HCT116 (cell line): ENCODE measurements around the gene UBN1. TPM values are rescaled to one million over a fixed set of nuclear protein-coding genes. Genes with fewer than 3 reads are reported as not detected.

Experiments
- ATAC-seq: fragments of 200-7000 bp; cut with Tn5 transposase; 2 replicates; pipeline ENCODE4 v1.9.1; 2020; ENCODE audit warnings: mild to moderate bottlenecking, moderate library complexity
- BruUV-seq: library from RNA; stranded (reverse); fragments of 400-500 nt; replicated peaks from 2 replicates; lab custom pipeline; 2021; lab: Mats Ljungman, UMichigan
- CTCF ChIA-PET: fragments of 300-600 bp; sonication (Branson Sonifier 250); formaldehyde crosslinking; loops from one replicate; lab custom pipeline; 2021; ENCODE audit warnings: antibody characterized with exemption; lab: Charles Lee
- POLR2A ChIA-PET: fragments of 300-600, 350-600 bp; sonication (Branson Sonifier 250); formaldehyde crosslinking; loops from one replicate; lab custom pipeline; 2021; ENCODE audit warnings: antibody characterized with exemption; lab: Charles Lee
- RAD21 ChIA-PET, 2 experiments: fragments of 300-600 bp; sonication (Branson Sonifier 250); formaldehyde crosslinking; loops; one replicate each; lab custom pipeline; 2023; ENCODE audit warnings: low total read pairs in 2 of 2; ENCODE audit not compliant: uncharacterized antibody in 2 of 2, unreplicated experiment in 2 of 2, low non-redundant PET in 1 of 2; lab: Charles Lee
- DNase-seq: peaks from one replicate; pipeline ENCODE4 v3.0.0-alpha.2; 2010; ENCODE audit warnings: low read depth, low spot score
- H2AFZ ChIP-seq: fragments of 200-600 bp; shearing (Covaris generic), sonication (generic); 2 replicates; pipeline ENCODE4 v1.6.1; 2017; ENCODE audit warnings: low read depth, mixed run types, mixed read lengths, antibody characterized with exemption, low read length; ENCODE audit not compliant: poor library complexity, severe bottlenecking
- H3K27ac ChIP-seq: 2 replicates; pipeline ENCODE4 v1.5.1; 2012; ENCODE audit warnings: low read depth, low read length
- H3K27me3 ChIP-seq: fragments of 200-600 bp; sonication (generic); 2 replicates; pipeline ENCODE4 v1.6.1; 2016; ENCODE audit warnings: mixed run types, low read length, mixed read lengths; ENCODE audit not compliant: insufficient read depth
- H3K36me3 ChIP-seq, 2 experiments: fragments of 200-500 bp in 1 of 2; fragments of 200-600 bp in 1 of 2; sonication (Bioruptor generic) in 1 of 2; sonication (generic) in 1 of 2; 2 replicates each; pipeline versions ENCODE4 v1.5.1 to v1.6.1; 2014 to 2016; ENCODE audit warnings: low read length in 2 of 2, inconsistent platforms in 1 of 2, mixed read lengths in 1 of 2, mixed run types in 1 of 2; ENCODE audit not compliant: insufficient read depth in 2 of 2, control insufficient read depth in 1 of 2
- H3K4me1 ChIP-seq, 2 experiments: fragments of 200-600 bp in 1 of 2; sonication (generic) in 1 of 2; 2 replicates each; pipeline versions ENCODE4 v1.5.1 to v1.6.1; 2012 to 2017; ENCODE audit warnings: low read length in 2 of 2, inconsistent platforms in 1 of 2, mild to moderate bottlenecking in 1 of 2, mixed read lengths in 1 of 2, mixed run types in 1 of 2, moderate library complexity in 1 of 2; ENCODE audit not compliant: insufficient read depth in 2 of 2, control insufficient read depth in 1 of 2
- H3K4me2 ChIP-seq: fragments of 200-600 bp; sonication (generic); 2 replicates; pipeline ENCODE4 v1.6.1; 2017; ENCODE audit warnings: mixed run types, low read length, mixed read lengths
- H3K4me3 ChIP-seq, 2 experiments: fragments of 200-600 bp in 1 of 2; sonication (generic) in 1 of 2; replicated peaks in 1 of 2; 2 replicates each; pipeline ENCODE4 v1.5.1; 2011 to 2016; ENCODE audit warnings: low read length in 2 of 2, control low read depth in 1 of 2, low read depth in 1 of 2, mild to moderate bottlenecking in 1 of 2, mixed read lengths in 1 of 2, mixed run types in 1 of 2
- H3K79me2 ChIP-seq: fragments of 200-600 bp; sonication (generic); 2 replicates; pipeline ENCODE4 v1.6.1; 2017; ENCODE audit warnings: mild to moderate bottlenecking, mixed run types, low read length, moderate library complexity, mixed read lengths; ENCODE audit not compliant: insufficient read depth
- H3K9ac ChIP-seq: fragments of 200-600 bp; sonication (generic); 2 replicates; pipeline ENCODE4 v1.6.1; 2016; ENCODE audit warnings: low read length, mixed read lengths
- H3K9me2 ChIP-seq: fragments of 200-600 bp; sonication (generic), shearing (Covaris generic); 2 replicates; pipeline ENCODE4 v1.6.1; 2017; ENCODE audit warnings: mixed run types, mild to moderate bottlenecking, moderate library complexity; ENCODE audit not compliant: insufficient read depth
- H3K9me3 ChIP-seq, 2 experiments: fragments of 200-500 bp in 1 of 2; fragments of 200-600 bp in 1 of 2; sonication (Bioruptor generic) in 1 of 2; sonication (generic) in 1 of 2; 2 replicates each; pipeline ENCODE4 v1.6.1; 2014 to 2017; ENCODE audit warnings: low read length in 2 of 2, mixed read lengths in 2 of 2, inconsistent platforms in 1 of 2, low read depth in 1 of 2, mild to moderate bottlenecking in 1 of 2, mixed run types in 1 of 2, moderate library complexity in 1 of 2; ENCODE audit not compliant: control insufficient read depth in 1 of 2, insufficient read depth in 1 of 2
- H4K20me1 ChIP-seq: fragments of 200-600 bp; sonication (generic), shearing (Covaris generic); 2 replicates; pipeline ENCODE4 v1.6.1; 2017; ENCODE audit warnings: mixed run types, mild to moderate bottlenecking, moderate library complexity; ENCODE audit not compliant: insufficient read depth
- ELF1 ChIP-seq: IDR thresholded peaks from 2 replicates; pipeline ENCODE4 v1.6.1; 2012; ENCODE audit warnings: low read depth, borderline replicate concordance
- FOSL1 ChIP-seq: IDR thresholded peaks from 2 replicates; pipeline ENCODE4 v1.6.1; 2012; ENCODE audit warnings: low read depth
- RAD21 ChIP-seq: IDR thresholded peaks from 2 replicates; pipeline ENCODE4 v1.6.1; 2012; ENCODE audit warnings: low read depth, mild to moderate bottlenecking
- REST ChIP-seq: IDR thresholded peaks from 2 replicates; pipeline ENCODE4 v1.6.1; 2012; ENCODE audit warnings: low read depth
- SIN3A ChIP-seq: IDR thresholded peaks from 2 replicates; pipeline ENCODE4 v1.6.1; 2012; ENCODE audit warnings: low read depth
- SP1 ChIP-seq: IDR thresholded peaks from 2 replicates; pipeline ENCODE4 v1.6.1; 2012; ENCODE audit warnings: low read depth
- YY1 ChIP-seq: IDR thresholded peaks from 2 replicates; pipeline ENCODE4 v1.6.1; 2011; ENCODE audit warnings: low read length, low read depth, moderate library complexity, mild to moderate bottlenecking; ENCODE audit not compliant: insufficient replicate concordance; ENCODE audit errors: extremely low read depth
- ZFX ChIP-seq: fragments of 450-650 bp; IDR thresholded peaks from 2 replicates; pipeline ENCODE4 v1.6.1; 2017
- intact Hi-C: fragments of 100-400 bp; cut with micrococcal nuclease; formaldehyde crosslinking; loops from 2 replicates; pipeline ENCODE4 v1.10.0; 2022
- total RNA-seq: library from RNA; stranded (reverse); gene quantifications from one replicate; pipeline ENCODE4 v1.2.1, GENCODE V29; 2021; ENCODE audit not compliant: unreplicated experiment

The UBN1 gene
- total RNA-seq, 1 experiment from 2014 or later = 31.9 TPM

- H4K20me1 ChIP-seq = no peaks in the 10 kb centered on the region
- H3K4me3 ChIP-seq = no peak overlapping the region
- DNase-seq = no peak
- ATAC-seq = no peak
- peaks cover 53 to 57% of the 10 kb centered on the region in 2 experiments for H3K36me3 ChIP-seq
- TF ChIP-seq RAD21 = no peak
- no peak for TF ChIP-seq REST
- no peak for TF ChIP-seq SIN3A
- TF ChIP-seq ELF1 = no peak
- TF ChIP-seq YY1 = no peak
- no peak for TF ChIP-seq SP1
- no peak for TF ChIP-seq FOSL1
- TF ChIP-seq ZFX = no peak
- no TSS peak for BruUV-seq
- H3K9me3 ChIP-seq = no peaks in the 10 kb centered on the region
- H3K27me3 ChIP-seq = no peaks in the 10 kb centered on the region
- no peak overlapping the region for H3K9ac ChIP-seq
- H3K9me2 ChIP-seq = no peaks in the 10 kb centered on the region
- H3K4me1 ChIP-seq = no peaks in the 10 kb centered on the region
- H3K27ac ChIP-seq = no peak overlapping the region
- no peak overlapping the region for H3K4me2 ChIP-seq
- H2AFZ ChIP-seq = no peak overlapping the region
- ChIA-PET RAD21 (no interaction called here), POLR2A (no interaction called here), CTCF (no interaction called here)
- intact Hi-C loops = no loop called here
- H3K79me2 ChIP-seq = peaks cover 22% of the 10 kb centered on the region
Observed at GRCh38 chr16:4832698-4833343, 14.5 kb upstream of the UBN1 start.
